GM19099 (cell line): ENCODE results near the gene SLC38A4.

Experiments used
- POLR2A ChIP-seq: IDR thresholded peaks from 3 replicates; pipeline ENCODE4 v1.6.1; 2011; ENCODE audit warnings: low read depth; ENCODE audit not compliant: insufficient read length; ENCODE audit errors: extremely low read depth

The SLC38A4 gene

DNA sequence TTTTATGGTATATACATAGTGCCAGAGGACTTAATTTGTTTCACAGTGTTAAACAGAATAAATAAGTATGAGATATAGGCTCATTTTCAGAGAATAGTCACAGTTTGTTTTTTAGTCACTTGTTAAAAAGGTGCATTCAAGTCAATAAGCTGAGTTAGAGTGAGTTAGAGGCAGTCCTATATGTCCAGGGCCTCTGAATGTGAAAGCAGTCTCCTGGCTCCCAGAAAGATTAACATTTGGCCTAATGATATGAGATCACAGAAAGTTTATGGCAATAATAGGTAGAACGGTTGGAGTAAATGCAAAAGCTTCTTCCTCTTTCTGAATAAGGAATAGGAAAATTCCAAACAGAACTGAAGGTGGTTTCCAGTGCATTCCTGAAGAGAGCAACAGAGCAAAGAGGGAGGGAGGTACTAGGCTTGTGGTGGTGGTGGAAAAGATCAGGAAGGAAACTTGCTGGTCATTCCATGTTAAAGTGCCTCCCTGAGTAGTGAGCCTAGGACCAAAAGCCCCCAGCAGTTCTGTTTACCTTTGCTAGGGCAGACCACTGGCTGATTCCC, 54.4 kb downstream of the SLC38A4 start:
- no peak for TF ChIP-seq POLR2A

DNA sequence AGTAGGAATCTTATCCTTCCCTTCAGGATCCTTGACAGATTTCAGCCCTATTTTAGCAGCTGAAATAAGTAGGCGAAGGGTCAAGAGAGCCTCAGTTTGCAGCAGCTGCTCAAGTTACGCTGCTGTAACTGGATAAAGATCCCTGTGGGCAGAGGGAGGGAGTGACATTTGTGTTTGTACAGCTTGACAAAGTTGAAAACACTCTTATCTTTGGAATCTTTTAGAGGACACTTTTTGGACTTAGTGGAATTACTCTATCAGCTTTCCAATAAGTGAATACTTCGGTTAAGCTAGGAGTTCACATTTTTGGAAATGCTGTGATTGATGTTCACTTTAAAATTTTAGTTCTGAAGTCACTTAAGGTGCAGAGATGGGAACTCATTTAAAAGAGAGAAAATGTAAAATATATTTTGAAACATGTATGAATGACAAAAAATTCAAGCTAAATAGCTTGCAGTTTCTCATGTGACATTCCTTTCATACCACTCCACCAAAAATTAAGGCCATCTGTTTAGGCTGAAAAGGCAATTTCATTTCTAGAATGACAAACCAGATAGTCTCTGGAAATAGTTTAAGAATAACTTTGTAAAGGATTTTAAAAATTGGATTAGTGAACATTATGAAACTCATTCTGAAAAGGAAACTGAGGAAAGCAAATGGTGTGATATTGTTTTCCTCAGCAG, 55.2 kb downstream of the SLC38A4 start:
- TF ChIP-seq POLR2A = no peak

DNA sequence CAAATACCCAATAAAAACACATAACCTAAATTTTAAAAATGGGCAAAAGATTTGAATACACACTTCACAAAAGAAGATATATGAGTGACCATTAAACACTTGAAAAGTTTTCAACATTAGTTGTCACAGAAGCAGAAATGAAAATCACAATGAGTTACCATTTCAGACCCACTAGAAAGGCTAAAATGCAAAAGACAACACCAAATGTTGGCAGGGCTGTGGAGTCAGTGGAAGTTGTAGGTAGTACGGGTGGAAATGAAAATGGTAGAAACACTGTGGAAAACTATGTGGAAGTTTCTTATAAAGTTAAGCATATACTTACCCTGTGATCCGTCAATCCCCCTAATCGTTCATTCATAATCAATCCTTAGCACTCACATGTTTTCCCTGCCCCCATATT, 61.8 kb downstream of the SLC38A4 start:
- no peak for TF ChIP-seq POLR2A

DNA sequence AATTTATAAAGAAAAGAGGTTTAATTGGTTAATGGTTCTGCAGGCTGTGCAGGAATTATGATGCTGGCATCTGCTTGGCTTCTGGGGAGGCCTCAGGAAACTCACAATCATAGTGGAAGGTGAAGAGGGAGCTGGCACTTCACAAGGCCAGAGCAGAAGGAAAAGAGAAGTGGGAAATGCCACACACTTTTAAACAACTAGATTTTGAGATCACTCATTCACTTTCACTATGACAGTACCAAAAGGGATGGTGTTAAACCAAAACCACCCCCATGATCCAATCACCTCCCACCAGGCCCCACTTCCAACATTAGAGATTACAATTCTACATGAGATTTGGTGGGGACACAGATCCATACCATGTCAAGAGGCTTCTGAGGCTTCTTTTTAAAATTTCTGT, 62.6 kb downstream of the SLC38A4 start:
- TF ChIP-seq POLR2A = no peak

DNA sequence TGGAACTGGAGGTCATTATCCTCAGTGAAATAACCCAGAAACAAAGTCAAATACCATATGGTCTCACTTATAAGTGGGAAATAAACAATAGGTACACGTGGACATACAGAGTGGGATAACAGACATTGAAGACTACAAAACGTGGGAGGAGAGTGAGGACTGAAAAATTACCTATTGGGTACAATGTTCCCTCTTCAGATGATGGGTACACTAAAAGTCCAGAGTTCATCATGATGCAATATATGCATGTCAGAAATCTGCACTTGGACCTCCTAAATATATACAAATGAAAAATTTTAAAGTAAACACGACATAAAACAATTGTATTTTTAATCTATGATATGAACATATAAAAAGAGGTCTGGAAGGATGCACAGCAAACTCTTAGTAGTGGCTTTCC, 71.2 kb downstream of the SLC38A4 start:
- TF ChIP-seq POLR2A = no peak

DNA sequence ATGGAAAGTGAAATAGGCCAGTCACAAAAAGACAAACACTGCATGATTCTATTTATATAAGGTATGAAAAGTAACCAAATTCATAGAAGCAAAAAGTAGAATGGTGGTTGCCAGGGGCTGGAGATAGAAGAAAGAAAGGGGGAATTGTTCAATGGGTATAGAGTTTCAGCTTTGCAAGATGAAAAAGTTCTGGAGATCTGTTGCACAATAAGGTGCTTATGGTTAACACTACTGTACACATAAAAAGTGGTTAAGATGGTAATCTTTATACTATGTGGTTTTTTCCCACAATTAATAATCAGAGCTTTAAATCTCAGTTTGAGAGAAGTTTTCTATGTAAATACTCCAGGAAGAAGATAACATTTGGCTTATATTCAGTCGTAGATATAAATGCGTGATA, 73.4 kb downstream of the SLC38A4 start:
- TF ChIP-seq POLR2A = no peak

DNA sequence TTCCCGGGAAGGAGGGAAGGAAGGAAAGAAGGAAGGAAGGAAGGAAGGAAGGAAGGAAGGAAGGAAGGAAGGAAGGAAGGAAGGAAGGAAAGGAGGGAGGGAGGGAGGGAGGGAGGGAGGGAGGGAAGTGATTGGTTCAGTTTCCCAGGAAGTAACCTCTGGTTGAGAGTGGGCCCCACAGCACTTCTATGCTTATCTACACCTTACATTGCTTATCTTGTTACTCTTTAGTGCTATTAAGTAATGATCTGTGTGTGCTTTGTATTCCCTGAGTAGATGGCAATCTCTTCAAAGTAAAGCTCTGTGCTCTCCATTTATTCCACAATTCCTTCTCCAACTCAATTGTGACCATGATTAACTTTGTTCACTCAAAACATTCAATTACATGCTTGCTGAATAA, 74.6 kb downstream of the SLC38A4 start:
- TF ChIP-seq POLR2A = no peak

DNA sequence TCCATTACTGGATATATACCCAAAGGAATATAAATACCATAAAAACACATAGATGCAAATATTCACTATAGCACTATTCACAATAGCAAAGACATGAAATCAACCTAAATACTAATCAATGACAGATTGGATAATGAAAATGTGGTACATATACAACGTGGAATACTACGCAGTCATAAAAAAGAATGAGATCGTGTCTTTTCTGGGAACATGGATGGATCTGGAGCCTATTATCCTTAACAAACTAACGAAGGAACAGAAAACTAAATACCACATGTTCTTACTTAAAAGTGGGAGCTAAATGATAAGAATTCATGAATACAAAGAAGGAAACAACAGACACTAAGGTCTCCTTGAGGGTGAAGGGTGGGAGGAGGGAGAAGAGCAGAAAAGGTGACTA, 76.5 kb downstream of the SLC38A4 start:
- TF ChIP-seq POLR2A = no peak

DNA sequence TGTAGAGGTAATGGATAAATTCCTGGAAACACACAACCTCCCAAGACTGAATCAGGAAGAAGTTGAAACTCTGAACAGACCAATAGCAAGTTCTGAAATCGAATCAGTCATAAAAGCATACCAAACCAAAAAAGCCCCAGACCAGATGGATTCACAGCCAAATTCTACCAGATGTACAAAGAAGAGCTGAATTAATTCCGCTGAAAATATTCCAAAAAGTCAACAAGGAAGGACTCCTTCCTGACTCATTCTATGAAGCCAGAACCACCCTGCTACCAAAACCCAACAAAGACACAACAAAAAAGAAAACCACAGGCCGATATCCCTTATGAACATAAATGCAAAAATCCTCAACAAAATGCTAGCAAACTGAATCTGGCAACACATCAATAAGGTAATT, 81.5 kb downstream of the SLC38A4 start:
- no peak for TF ChIP-seq POLR2A

DNA sequence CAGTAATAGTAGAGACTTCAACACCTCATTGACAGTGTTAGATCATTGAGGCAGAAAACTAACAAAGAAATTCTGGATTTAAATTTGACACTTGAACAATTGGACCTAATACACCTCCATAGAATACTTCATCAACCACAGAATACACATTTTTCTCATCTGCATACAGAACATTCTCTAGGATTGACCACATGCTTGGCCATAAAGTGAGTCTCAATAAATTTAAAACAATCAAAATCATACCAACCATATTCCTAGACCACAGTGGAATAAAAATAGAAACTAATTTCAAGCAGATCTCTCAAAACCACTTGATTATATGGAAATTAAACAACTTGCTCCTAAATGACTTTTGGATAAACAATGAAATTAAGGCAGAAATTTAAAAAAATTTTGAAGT, 82.3 kb downstream of the SLC38A4 start:
- no peak for TF ChIP-seq POLR2A

DNA sequence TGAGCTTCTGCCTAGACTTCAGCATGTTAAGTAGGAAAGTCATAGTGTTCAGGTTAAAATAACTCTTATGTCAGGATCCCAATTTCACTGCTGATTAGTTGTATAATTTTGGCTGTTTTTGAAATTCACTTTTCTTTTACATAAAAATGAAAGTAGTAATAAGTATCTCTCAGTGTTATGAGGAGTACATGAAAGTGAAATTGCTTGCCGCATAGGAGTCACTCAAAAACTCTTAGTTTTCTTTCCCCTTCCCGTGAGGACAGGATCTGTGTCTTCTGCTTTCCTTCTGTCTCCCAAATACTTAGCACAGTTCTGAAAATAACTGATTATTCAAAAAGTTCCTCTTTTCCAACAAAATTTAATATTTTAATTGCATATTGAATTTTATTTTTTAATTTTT, 100.5 kb downstream of the SLC38A4 start:
- TF ChIP-seq POLR2A = no peak

DNA sequence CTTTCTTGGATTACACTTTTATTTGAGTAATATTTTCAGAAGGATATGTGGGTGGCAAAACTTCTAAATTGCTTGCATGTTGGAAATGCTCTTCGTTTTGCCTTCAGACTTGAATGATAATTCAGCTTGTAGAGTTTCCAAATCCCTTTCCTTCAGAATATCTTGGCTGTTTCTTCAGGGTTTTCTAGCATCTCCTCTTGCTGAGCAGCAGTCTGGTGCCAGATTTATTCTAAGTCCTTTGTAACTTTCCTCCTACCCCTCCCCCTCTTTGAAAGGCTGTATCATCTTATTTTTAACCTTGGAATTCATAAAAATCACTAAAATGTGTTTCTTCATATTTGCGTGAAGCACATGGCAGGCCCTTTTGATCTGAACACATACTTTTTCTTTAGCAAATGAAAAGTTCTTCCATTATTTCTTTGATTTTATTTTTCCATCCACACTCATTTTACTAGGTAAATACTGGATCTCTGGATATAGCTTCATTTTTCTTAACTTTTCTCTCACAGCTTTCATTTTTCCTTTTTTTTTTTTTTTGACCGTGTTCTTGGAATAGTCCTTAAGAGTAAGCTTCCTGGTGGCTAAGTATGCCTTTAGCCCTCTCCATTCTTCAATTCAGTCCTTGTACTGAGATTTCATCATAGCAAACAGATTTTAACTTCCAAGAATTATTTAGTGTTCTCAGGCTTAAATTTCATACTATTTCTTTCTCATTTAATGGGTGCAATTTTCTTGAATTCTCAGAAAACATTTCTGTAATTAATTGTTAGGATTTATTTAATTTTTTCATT, 102.0 kb downstream of the SLC38A4 start:
- TF ChIP-seq POLR2A = no peak

DNA sequence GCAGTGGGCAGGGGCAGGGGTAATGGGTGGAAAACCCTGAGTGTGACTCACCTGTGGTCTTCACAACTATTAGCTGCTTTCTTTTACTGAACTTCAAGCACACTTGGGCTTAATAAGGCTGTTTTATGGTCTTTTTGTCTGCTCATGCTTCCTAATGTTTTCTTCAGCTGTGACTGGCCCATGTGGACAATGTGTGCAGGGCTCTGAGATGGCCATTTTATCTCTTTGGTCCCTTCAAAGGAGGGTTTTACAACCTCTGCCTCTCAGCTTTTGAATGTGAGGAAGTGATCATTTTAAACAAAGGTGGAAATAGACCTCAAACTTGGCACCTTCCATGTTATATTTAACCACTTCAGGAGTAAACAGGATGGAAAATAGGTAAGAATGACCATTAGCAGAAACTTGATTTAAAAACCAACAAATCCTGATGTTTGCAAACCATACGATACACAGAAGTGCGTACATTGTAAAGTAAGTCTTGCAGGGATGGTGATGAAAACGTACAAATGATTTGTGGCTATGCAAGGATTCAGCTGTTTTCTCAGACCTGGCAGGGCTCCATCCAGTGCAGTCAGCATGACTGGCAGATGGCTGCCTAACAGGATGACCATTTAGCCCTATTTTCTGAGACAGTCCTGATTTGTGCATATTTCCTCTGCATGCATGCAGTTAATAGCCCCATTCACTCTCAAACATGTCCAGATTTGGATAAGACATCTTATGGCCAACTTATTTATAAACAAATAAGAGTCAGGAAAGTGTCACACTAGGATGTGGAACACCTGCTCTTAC, 103.2 kb downstream of the SLC38A4 start:
- TF ChIP-seq POLR2A = no peak

DNA sequence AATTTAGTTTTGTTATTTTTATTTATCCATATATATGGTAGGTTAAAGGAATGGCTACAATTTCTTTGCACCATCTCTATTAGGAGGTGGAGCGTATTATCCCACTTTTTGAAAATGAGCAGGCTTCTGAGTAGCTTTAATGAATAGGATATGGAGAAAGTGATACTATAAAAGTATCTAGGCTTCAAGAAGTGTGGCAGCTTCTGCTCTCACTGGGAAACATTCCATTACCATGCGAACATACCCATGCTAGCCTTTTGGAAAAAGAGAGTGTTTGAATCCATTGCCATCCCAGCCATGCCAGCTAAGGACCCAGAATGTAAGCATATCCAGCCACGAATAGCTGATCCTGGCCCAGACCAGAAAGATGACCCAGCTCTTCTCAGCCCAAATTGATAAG, 107.3 kb downstream of the SLC38A4 start:
- TF ChIP-seq POLR2A = no peak

DNA sequence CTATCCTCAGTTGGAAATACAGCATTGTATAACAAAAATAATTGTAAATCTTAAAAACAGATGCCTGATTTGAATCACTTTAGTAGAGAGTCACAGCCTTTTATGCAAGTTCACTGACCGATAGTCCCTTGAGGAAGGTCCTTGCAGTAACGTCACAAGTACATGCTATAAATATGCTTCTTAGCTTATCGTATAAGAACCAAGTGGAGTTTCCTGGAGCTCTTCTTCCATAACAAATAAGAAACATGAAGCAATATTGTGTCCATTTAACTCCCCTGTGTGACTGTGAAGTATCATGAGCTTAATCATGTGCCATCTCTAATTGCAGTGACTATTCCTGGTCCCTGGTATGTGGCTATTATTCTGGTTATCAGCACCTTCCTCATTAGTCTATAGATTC, 107.9 kb downstream of the SLC38A4 start:
- no peak for TF ChIP-seq POLR2A

DNA sequence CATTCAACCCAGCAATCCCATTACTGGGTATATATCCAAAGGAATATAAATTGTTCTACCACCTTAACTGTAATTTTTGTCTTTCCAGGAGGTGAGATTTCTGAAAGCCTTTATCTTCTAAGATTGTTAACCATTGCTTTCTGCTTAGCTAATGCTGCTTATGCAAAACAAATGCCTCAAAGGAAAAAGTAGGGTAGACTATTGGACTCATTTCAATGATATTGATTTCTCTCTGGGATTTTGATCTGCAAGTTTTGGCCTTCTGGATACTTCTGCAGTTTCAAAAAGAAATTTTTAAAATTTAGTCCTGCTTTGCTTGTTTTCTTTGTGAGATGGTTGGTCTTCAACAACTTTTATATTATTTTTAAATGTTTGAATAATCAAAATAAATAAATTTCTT, 108.6 kb downstream of the SLC38A4 start:
- no peak for TF ChIP-seq POLR2A
